Left lobe of liver (tissue), 2 donors: ENCODE data around the gene MAB21L1. TPM values are rescaled to one million over a fixed set of nuclear protein-coding genes. Genes with fewer than 3 reads are reported as not detected.

ENCODE experiments used
- ATAC-seq: fragments of 200-7000 bp; cut with Tn5 transposase; one replicate; pipeline ENCODE4 v1.9.1; 2020; ENCODE audit warnings: mild to moderate bottlenecking, moderate library complexity
- DNase-seq: peaks from one replicate; pipeline ENCODE4 v3.0.0-alpha.2; 2020; ENCODE audit warnings: low spot score
- total RNA-seq: library from RNA; stranded (reverse); gene quantifications from one replicate; pipeline ENCODE4 v1.2.1, GENCODE V29; 2021
- donor health status: DM: no; HTN: no; CAD: no; lungs with moderate emphysema.
- donor health status: DM: no; HTN: yes; CAD: no.

Gene MAB21L1
- total RNA-seq, 1 donor from 2014 or later, result not detected

GRCh38 chr13:35449821-35450220, 26.7 kb downstream of the MAB21L1 start:
- DNase-seq (no peak), ATAC-seq (no peak)

- DNase-seq (no peak), ATAC-seq (no peak)
Observed at GRCh38 chr13:35448465-35448864, 28.0 kb downstream of the MAB21L1 start.
